22Rv1 (cell line): Measurements from ENCODE around the gene SLC25A22.

ENCODE experiments used
- H3K27ac ChIP-seq: fragments of 450-650 bp; 2 replicates; pipeline ENCODE4 v1.5.1; 2017
- CTCF ChIP-seq: fragments of 450-650 bp; IDR thresholded peaks from 2 replicates; pipeline ENCODE4 v1.5.1; 2017; ENCODE audit warnings: mild to moderate bottlenecking
- ZFX ChIP-seq: fragments of 450-650 bp; IDR thresholded peaks from 2 replicates; pipeline ENCODE4 v1.6.1; 2017; ENCODE audit warnings: antibody characterized with exemption, borderline replicate concordance

Gene SLC25A22

GRCh38 chr11:782264-783174 is 15.6 kb downstream of the SLC25A22 start:
- TF ChIP-seq CTCF (no peak), ZFX (no peak)
- H3K27ac ChIP-seq, result no peak overlapping the region

GRCh38 chr11:779955-780532 is 18.0 kb downstream of the SLC25A22 start:
- TF ChIP-seq ZFX (no peak), CTCF (no peak)
- H3K27ac ChIP-seq, result no peak overlapping the region

- no peak overlapping the region for H3K27ac ChIP-seq
- TF ChIP-seq CTCF, result no peak
- no peak for TF ChIP-seq ZFX
Measured at GRCh38 chr11:778976-779954, 18.8 kb downstream of the SLC25A22 start.

GRCh38 chr11:777288-778255 is 20.5 kb downstream of the SLC25A22 start, which contains the start of gene GATD1:
GATD1 (minus strand) TSS chr11:777487; CDS start chr11:777462, 25 bp downstream.
- TF ChIP-seq ZFX, result no peak
- TF ChIP-seq CTCF, result 0 out of 2 replicates have a peak, but pooled peaks have one; percentile 5
- peak within 1 kb of the TSS; percentile 78 for H3K27ac ChIP-seq

- H3K27ac ChIP-seq, result peak overlapping the region; percentile 78
- TF ChIP-seq CTCF (no peak), ZFX (no peak)
Measured at GRCh38 chr11:776561-777287, 21.4 kb downstream of the SLC25A22 start.

- TF ChIP-seq CTCF (no peak), ZFX (no peak)
- H3K27ac ChIP-seq, result peak overlapping the region; percentile 78
Measured at GRCh38 chr11:776263-776560, 21.9 kb downstream of the SLC25A22 start.
